ENCODE measurements around the gene SLC6A1. TPM values are rescaled to one million over a fixed set of nuclear protein-coding genes. Genes with fewer than 3 reads are reported as not detected.

Gene SLC6A1
- polyA plus RNA-seq, 1 experiment, result not detected

- Histone ChIP-seq H3K9me3 (ENCODE audit: control insufficient read depth, insufficient read depth, low read length) (no peaks in the 10 kb centered on the region), H3K27ac (ENCODE audit: low read depth, low read length) (no peak overlapping the region), H3K27me3 (ENCODE audit: control insufficient read depth, insufficient read depth, low read length) (peaks cover 9% of the 10 kb centered on the region), H3K4me3 (ENCODE audit: low read depth, low read length) (no peak overlapping the region)
- no peak for DNase-seq (ENCODE audit: low read depth, low spot score)
- POLR2A ChIA-PET, result no interaction called here
- TF ChIP-seq CTCF (IDR thresholded peaks at IDR 0.05; ENCODE audit: low read depth, low read length), result no peak
- CTCF ChIA-PET, result interaction anchor here (2.7 kb wide), 1 partner anchor 35 kb away, joined by 10 read pairs; no protein-coding TSS in a partner anchor
Observed at GRCh38 chr3:10981031-10981430, 11.5 kb upstream of the SLC6A1 start.

- Histone ChIP-seq H3K27ac (ENCODE audit: low read depth, low read length) (no peak overlapping the region), H3K27me3 (ENCODE audit: control insufficient read depth, insufficient read depth, low read length) (peaks cover 14% of the 10 kb centered on the region), H3K9me3 (ENCODE audit: control insufficient read depth, insufficient read depth, low read length) (no peaks in the 10 kb centered on the region), H3K4me3 (ENCODE audit: low read depth, low read length) (no peak overlapping the region)
- CTCF ChIA-PET, result interaction anchor here (1.6 to 2.7 kb wide), 5 partner anchors 15 to 223 kb away, joined by 4 to 10 read pairs (median 8); no protein-coding TSS in a partner anchor
- no peak for TF ChIP-seq CTCF (IDR thresholded peaks at IDR 0.05; ENCODE audit: low read depth, low read length)
- no peak for DNase-seq (ENCODE audit: low read depth, low spot score)
- POLR2A ChIA-PET, result no interaction called here
Observed at GRCh38 chr3:10981961-10982360, 10.6 kb upstream of the SLC6A1 start.

- TF ChIP-seq CTCF (IDR thresholded peaks at IDR 0.05; ENCODE audit: low read depth, low read length), result no peak
- H3K4me3 ChIP-seq (ENCODE audit: low read depth, low read length), result no peak overlapping the region
Observed at GRCh38 chr3:10982782-10983181, 9.8 kb upstream of the SLC6A1 start.

GRCh38 chr3:10983219-10983916 lies 9.2 kb upstream of the SLC6A1 start:
- TF ChIP-seq CTCF (IDR thresholded peaks at IDR 0.05; ENCODE audit: low read depth, low read length), result peak; percentile 87
- ChIA-PET CTCF (interaction anchor here (0.6 to 2.7 kb wide), 11 partner anchors 11 to 225 kb away, joined by 3 to 10 read pairs (median 4); no protein-coding TSS in a partner anchor), POLR2A (no interaction called here)

More at GRCh38 chr3:10982782-10983181, 9.8 kb upstream of the SLC6A1 start:
- ChIA-PET CTCF (interaction anchor here (0.6 to 2.7 kb wide), 11 partner anchors 11 to 224 kb away, joined by 3 to 10 read pairs (median 4); no protein-coding TSS in a partner anchor), POLR2A (no interaction called here)
- Histone ChIP-seq H3K27me3 (ENCODE audit: control insufficient read depth, insufficient read depth, low read length) (peaks cover 16% of the 10 kb centered on the region), H3K9me3 (ENCODE audit: control insufficient read depth, insufficient read depth, low read length) (no peaks in the 10 kb centered on the region), H3K27ac (ENCODE audit: low read depth, low read length) (no peak overlapping the region)
- no peak for DNase-seq (ENCODE audit: low read depth, low spot score)

GRCh38 chr3:10984371-10984896 lies 8.1 kb upstream of the SLC6A1 start:
- TF ChIP-seq CTCF (IDR thresholded peaks at IDR 0.05; ENCODE audit: low read depth, low read length), result no peak
- ChIA-PET CTCF (interaction anchor here (1.0 kb wide), 1 partner anchor 12 kb away, joined by 3 read pairs; no protein-coding TSS in a partner anchor), POLR2A (no interaction called here)
- no peaks in the 10 kb centered on the region for H3K9me3 ChIP-seq (ENCODE audit: control insufficient read depth, insufficient read depth, low read length)
- DNase-seq (ENCODE audit: low read depth, low spot score), result no peak
- H3K27ac ChIP-seq (ENCODE audit: low read depth, low read length), result no peak overlapping the region
- no peak overlapping the region for H3K4me3 ChIP-seq (ENCODE audit: low read depth, low read length)
- H3K27me3 ChIP-seq (ENCODE audit: control insufficient read depth, insufficient read depth, low read length), result peaks cover 16% of the 10 kb centered on the region

More at GRCh38 chr3:10983219-10983916, 9.2 kb upstream of the SLC6A1 start:
- no peaks in the 10 kb centered on the region for H3K9me3 ChIP-seq (ENCODE audit: control insufficient read depth, insufficient read depth, low read length)
- no peak overlapping the region for H3K4me3 ChIP-seq (ENCODE audit: low read depth, low read length)
- no peak for DNase-seq (ENCODE audit: low read depth, low spot score)
- peaks cover 16% of the 10 kb centered on the region for H3K27me3 ChIP-seq (ENCODE audit: control insufficient read depth, insufficient read depth, low read length)
- no peak overlapping the region for H3K27ac ChIP-seq (ENCODE audit: low read depth, low read length)

Data from AG04450 (cell line).